ENCODE results near the gene INO80.

- TF ChIP-seq CTCF (IDR thresholded peaks at IDR 0.05; ENCODE audit: extremely low read depth in 1 of 2, insufficient read depth in 1 of 2, low read depth in 1 of 2, low read length in 2 of 2), result no peak
- TF ChIP-seq POLR2AphosphoS5 (IDR thresholded peaks at IDR 0.05; ENCODE audit: insufficient read depth, low read depth, low read length), result no peak
- no peak for TF ChIP-seq POLR2A (IDR thresholded peaks at IDR 0.05; ENCODE audit: low read depth, low read length)
Measured at GRCh38 chr15:41032079-41032328, 84.1 kb downstream of the INO80 start.

Measured in endothelial cell of umbilical vein (primary cell).